ENCODE results near the gene TACR2.
"Not testable (repeated sequence)": the region's sequence is repeated elsewhere in the genome, so short reads cannot be mapped to it uniquely, and the experiment has no call there.

The TACR2 gene

DNA sequence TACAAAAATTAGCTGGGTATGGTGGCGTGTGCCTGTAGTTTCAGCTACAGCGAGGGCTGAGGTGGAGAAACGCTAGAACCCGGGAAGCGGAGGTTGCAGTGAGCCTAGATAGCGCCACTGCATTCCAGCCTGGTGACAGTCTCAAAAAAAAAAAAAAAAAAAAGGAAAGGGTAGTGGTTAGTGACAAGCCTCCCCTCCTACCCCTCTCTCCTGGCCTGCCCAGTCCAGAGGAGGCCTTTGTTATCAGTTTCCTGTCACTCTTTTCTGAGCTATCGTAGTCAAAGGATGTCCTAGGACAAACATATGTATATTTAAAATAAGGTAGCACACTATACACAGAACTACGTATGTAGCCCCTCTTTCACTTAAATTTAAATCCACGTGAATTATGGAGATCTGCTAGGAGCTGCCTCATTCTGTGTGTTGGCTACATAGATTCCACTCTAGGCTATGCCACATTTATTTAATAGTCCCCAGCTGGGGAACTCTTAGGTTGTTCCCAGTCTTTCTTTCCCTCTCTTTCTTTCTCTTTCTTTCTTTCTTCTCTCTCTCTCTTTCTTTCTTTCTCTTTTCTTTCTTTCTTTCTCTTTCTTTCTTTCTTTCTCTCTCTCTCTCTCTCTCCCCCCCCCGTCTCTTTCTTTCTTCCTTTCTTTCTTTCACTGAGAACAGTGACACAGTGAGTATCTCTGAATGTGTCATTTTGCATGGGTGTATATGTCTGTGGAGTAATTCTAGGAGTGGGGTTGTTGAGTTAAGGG is 38.5 kb upstream of the TACR2 start:
- Mint-ChIP-seq H3K27me3 (peaks cover 1% of the 10 kb centered on the region), H3K36me3 (no peaks in the 10 kb centered on the region), H3K4me1 (peaks cover 11% of the 10 kb centered on the region), H3K27ac (no peak overlapping the region), H3K9me3 (no peaks in the 10 kb centered on the region), H3K4me3 (no peak overlapping the region)

DNA sequence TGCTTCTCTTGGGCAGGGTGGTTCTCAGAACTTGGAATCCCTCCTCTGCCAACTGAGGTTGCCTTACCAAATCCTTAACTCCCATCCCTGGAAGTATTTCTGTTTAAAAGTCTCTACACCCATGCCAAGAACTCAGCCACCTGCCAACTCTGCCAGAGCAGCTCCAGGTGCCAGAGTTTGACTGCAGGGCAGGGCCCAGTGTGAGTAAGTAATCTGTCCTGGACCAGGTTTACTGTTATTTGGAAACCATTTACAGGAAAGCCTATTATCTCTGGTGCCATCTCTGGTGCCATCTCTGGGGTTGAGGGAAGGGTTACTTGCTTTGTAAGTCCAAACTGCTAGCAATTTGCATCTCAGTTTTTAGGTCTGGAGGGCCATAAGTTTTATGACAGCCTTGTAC is 37.1 kb upstream of the TACR2 start:
- Mint-ChIP-seq H3K4me1 (peaks cover 16% of the 10 kb centered on the region), H3K27ac (no peak overlapping the region), H3K27me3 (peaks cover 1% of the 10 kb centered on the region), H3K4me3 (no peak overlapping the region), H3K36me3 (no peaks in the 10 kb centered on the region), H3K9me3 (no peaks in the 10 kb centered on the region)

GRCh38 chr10:69452676-69453415 is 36.1 kb upstream of the TACR2 start:
- Mint-ChIP-seq H3K27ac (no peak overlapping the region), H3K9me3 (no peaks in the 10 kb centered on the region), H3K27me3 (peaks cover 1% of the 10 kb centered on the region), H3K4me1 (peaks cover 16% of the 10 kb centered on the region), H3K4me3 (peak overlapping the region; percentile 91), H3K36me3 (no peaks in the 10 kb centered on the region)

- Mint-ChIP-seq H3K4me3 (peak overlapping the region; percentile 91), H3K27ac (peak overlapping the region; percentile 30), H3K36me3 (no peaks in the 10 kb centered on the region), H3K9me3 (no peaks in the 10 kb centered on the region), H3K27me3 (peaks cover 1% of the 10 kb centered on the region), H3K4me1 (peaks cover 16% of the 10 kb centered on the region)
These were observed 35.1 kb upstream of the TACR2 start for GRCh38 chr10:69451784-69452251.

DNA sequence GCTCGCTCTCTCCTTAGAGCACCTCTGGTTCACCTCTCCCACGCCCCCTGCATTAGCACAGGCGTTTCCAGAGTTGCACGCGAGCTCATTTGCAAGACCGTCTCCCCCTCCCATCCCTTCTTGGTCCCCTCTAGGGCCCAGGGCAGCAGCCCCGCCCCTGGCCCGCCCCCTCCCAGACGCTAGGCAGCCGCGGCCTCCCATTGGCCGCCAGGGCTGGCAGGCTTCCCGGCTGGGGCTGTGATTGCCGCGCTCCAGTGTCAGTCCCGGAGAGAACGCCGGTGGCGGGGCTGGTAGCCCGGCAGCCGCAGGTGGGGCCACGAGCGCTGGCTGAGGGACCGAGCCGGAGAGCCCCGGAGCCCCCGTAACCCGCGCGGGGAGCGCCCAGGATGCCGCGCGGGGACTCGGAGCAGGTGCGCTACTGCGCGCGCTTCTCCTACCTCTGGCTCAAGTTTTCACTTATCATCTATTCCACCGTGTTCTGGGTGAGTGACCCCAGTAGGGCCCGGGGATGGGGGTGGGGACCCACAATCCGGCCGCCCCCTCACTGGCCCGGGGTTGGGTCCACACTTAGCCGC is 34.6 kb upstream of the TACR2 start, which contains the start of gene TSPAN15:
TSS of gene TSPAN15 (plus strand) at position 257 of the 575 bp plus-strand sequence. CDS start at position 387, 130 bp downstream.
- Mint-ChIP-seq H3K27ac (peak within 1 kb of the TSS; percentile 90), H3K36me3 (no peaks in the 10 kb centered on the region), H3K9me3 (no peaks in the 10 kb centered on the region), H3K27me3 (peaks cover 1% of the 10 kb centered on the region), H3K4me3 (peak within 1 kb of the TSS; percentile 91), H3K4me1 (peaks cover 16% of the 10 kb centered on the region)

DNA sequence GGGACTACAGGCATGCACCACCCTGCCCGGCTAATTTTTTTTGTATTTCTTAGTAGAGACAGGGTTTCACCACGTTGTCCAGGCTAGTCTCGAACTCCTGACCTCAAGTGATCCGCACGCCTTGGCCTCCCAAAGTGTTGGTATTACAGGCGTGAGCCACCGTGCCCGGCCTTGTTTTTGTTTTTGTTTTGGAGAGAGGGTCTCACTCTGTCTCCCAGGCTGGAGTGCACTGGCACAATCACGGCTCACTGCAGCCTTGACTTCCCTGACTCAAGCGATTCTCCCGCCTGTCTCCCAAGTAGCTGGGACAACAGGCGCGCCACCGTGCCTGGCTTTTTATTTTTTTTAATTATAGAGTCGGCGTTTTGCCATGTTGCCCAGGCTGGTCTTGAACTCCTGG is 33.7 kb upstream of the TACR2 start:
- not testable (repeated sequence) for H3K27ac Mint-ChIP-seq, H3K9me3 Mint-ChIP-seq, H3K4me3 Mint-ChIP-seq, H3K36me3 Mint-ChIP-seq, H3K27me3 Mint-ChIP-seq
- peaks cover 16% of the 10 kb centered on the region for H3K4me1 Mint-ChIP-seq

- Mint-ChIP-seq H3K27ac (no peak overlapping the region), H3K4me1 (peaks cover 16% of the 10 kb centered on the region), H3K27me3 (peaks cover 1% of the 10 kb centered on the region), H3K9me3 (no peaks in the 10 kb centered on the region), H3K4me3 (no peak overlapping the region), H3K36me3 (no peaks in the 10 kb centered on the region)
These were observed 33.1 kb upstream of the TACR2 start for GRCh38 chr10:69449841-69450240.

DNA sequence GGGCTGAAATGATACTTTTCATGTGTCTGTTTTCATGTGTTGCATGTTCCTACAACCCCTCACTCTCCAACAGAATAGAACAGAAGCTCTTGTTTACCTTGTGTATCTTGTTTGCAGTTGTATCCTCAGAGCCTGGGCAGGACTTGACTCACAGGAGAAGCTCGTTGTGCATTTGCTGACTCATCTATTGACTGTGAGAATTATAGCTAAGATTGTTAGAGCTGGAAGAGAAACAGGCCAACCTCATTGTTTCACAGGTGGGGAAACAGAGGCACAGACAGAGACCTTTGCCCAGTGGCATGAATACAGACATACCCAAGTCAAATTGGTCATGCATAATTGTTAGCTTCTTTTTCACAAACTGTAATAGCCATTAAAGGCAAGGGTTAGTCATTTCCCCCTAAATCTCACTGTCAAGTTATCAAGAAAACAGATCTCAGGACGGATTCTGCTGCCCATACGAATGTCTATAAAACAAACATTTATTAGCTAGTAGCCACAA is 30.0 kb upstream of the TACR2 start:
- Mint-ChIP-seq H3K27ac (no peak overlapping the region), H3K9me3 (no peaks in the 10 kb centered on the region), H3K4me1 (peaks cover 9% of the 10 kb centered on the region), H3K36me3 (no peaks in the 10 kb centered on the region), H3K4me3 (no peak overlapping the region), H3K27me3 (no peaks in the 10 kb centered on the region)

- Mint-ChIP-seq H3K27ac (peak overlapping the region; percentile 8), H3K36me3 (no peaks in the 10 kb centered on the region), H3K4me1 (peaks cover 9% of the 10 kb centered on the region), H3K9me3 (no peaks in the 10 kb centered on the region), H3K27me3 (no peaks in the 10 kb centered on the region), H3K4me3 (no peak overlapping the region)
These were observed 29.5 kb upstream of the TACR2 start for GRCh38 chr10:69446229-69446628.

GRCh38 chr10:69445041-69445440 is 28.3 kb upstream of the TACR2 start:
- Mint-ChIP-seq H3K4me3 (no peak overlapping the region), H3K4me1 (peaks cover 5% of the 10 kb centered on the region), H3K9me3 (no peaks in the 10 kb centered on the region), H3K27ac (no peak overlapping the region), H3K36me3 (no peaks in the 10 kb centered on the region), H3K27me3 (no peaks in the 10 kb centered on the region)

GRCh38 chr10:69443354-69443753 is 26.6 kb upstream of the TACR2 start:
- Mint-ChIP-seq H3K4me3 (no peak overlapping the region), H3K36me3 (no peaks in the 10 kb centered on the region), H3K4me1 (no peaks in the 10 kb centered on the region), H3K9me3 (no peaks in the 10 kb centered on the region), H3K27ac (no peak overlapping the region), H3K27me3 (no peaks in the 10 kb centered on the region)

DNA sequence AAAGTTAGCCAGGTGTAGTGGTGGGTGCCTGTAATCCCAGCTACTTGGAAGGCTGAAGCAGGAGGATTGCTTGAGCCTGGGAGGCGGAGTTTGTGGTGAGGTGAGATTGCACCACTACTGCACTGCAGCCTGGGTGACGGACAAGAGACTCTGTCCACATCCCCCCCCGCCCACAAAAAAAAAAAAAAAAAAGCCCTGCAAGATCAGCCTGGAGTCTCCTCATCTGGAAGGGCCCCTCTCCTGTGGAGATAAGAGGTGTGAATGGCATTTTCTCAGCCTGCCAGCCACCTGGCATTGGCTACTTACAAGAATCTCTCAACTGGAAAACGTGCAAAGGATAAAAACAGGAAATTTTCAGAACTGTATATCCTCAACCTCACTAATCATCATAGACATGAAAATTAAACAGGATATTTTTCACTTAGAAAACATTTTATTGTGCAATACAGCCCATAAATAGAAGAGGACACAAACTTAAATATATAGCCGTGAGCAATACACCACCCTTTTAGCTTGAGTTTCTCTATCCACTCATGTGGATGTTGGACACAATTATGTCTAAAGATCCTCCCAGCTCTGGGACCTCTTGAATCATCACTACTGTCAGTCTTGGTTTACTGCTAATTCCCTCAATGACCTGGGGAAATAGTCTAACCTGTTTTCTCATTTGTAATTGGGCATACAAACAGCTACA is 23.2 kb upstream of the TACR2 start:
- Mint-ChIP-seq H3K4me3 (no peak overlapping the region), H3K4me1 (no peaks in the 10 kb centered on the region), H3K36me3 (no peaks in the 10 kb centered on the region), H3K27ac (no peak overlapping the region), H3K27me3 (no peaks in the 10 kb centered on the region), H3K9me3 (no peaks in the 10 kb centered on the region)

DNA sequence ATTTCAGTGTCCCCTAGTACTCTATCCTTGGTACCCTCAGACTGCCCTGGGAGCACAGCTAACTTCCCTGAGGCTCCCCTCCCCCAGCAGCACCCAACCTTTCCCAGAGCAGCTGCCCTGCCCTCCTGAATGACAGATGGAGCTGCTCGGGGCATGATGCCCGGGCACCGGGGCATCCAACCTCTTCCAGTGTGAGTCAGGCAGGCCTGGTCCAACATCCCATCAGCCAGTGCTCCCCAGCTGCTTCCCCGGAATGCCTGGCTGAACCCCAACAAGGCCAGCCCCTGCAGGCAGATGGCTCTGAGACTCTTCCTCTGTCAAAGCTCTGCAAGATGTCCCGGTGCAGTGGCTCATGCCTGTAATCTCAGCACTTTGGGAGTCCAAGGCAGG is 22.6 kb upstream of the TACR2 start:
- Mint-ChIP-seq H3K36me3 (no peaks in the 10 kb centered on the region), H3K4me3 (no peak overlapping the region), H3K27me3 (no peaks in the 10 kb centered on the region), H3K27ac (no peak overlapping the region), H3K9me3 (no peaks in the 10 kb centered on the region), H3K4me1 (no peaks in the 10 kb centered on the region)

GRCh38 chr10:69438536-69439349 is 22.0 kb upstream of the TACR2 start:
- Mint-ChIP-seq H3K36me3 (no peaks in the 10 kb centered on the region), H3K27ac (no peak overlapping the region), H3K4me3 (no peak overlapping the region), H3K9me3 (no peaks in the 10 kb centered on the region), H3K27me3 (no peaks in the 10 kb centered on the region), H3K4me1 (no peaks in the 10 kb centered on the region)
